HCT116 (cell line): ENCODE measurements around the gene PLD5. TPM values are rescaled to one million over a fixed set of nuclear protein-coding genes. Genes with fewer than 3 reads are reported as not detected.

Source experiments
- ATAC-seq: fragments of 200-7000 bp; cut with Tn5 transposase; 2 replicates; pipeline ENCODE4 v1.9.1; 2020; ENCODE audit warnings: mild to moderate bottlenecking, moderate library complexity
- BruUV-seq: library from RNA; stranded (reverse); fragments of 400-500 nt; replicated peaks from 2 replicates; lab custom pipeline; 2021; lab: Mats Ljungman, UMichigan
- CTCF ChIA-PET: fragments of 300-600 bp; sonication (Branson Sonifier 250); formaldehyde crosslinking; loops from one replicate; lab custom pipeline; 2021; ENCODE audit warnings: antibody characterized with exemption; lab: Charles Lee
- POLR2A ChIA-PET: fragments of 300-600, 350-600 bp; sonication (Branson Sonifier 250); formaldehyde crosslinking; loops from one replicate; lab custom pipeline; 2021; ENCODE audit warnings: antibody characterized with exemption; lab: Charles Lee
- RAD21 ChIA-PET, 2 experiments: fragments of 300-600 bp; sonication (Branson Sonifier 250); formaldehyde crosslinking; loops; one replicate each; lab custom pipeline; 2023; ENCODE audit warnings: low total read pairs in 2 of 2; ENCODE audit not compliant: uncharacterized antibody in 2 of 2, unreplicated experiment in 2 of 2, low non-redundant PET in 1 of 2; lab: Charles Lee
- DNase-seq: peaks from one replicate; pipeline ENCODE4 v3.0.0-alpha.2; 2010; ENCODE audit warnings: low read depth, low spot score
- H2AFZ ChIP-seq: fragments of 200-600 bp; shearing (Covaris generic), sonication (generic); 2 replicates; pipeline ENCODE4 v1.6.1; 2017; ENCODE audit warnings: low read depth, mixed run types, mixed read lengths, antibody characterized with exemption, low read length; ENCODE audit not compliant: poor library complexity, severe bottlenecking
- H3K27ac ChIP-seq: 2 replicates; pipeline ENCODE4 v1.5.1; 2012; ENCODE audit warnings: low read depth, low read length
- H3K27me3 ChIP-seq: fragments of 200-600 bp; sonication (generic); 2 replicates; pipeline ENCODE4 v1.6.1; 2016; ENCODE audit warnings: mixed run types, low read length, mixed read lengths; ENCODE audit not compliant: insufficient read depth
- H3K36me3 ChIP-seq, 2 experiments: fragments of 200-500 bp in 1 of 2; fragments of 200-600 bp in 1 of 2; sonication (Bioruptor generic) in 1 of 2; sonication (generic) in 1 of 2; 2 replicates each; pipeline versions ENCODE4 v1.5.1 to v1.6.1; 2014 to 2016; ENCODE audit warnings: low read length in 2 of 2, inconsistent platforms in 1 of 2, mixed read lengths in 1 of 2, mixed run types in 1 of 2; ENCODE audit not compliant: insufficient read depth in 2 of 2, control insufficient read depth in 1 of 2
- H3K4me1 ChIP-seq, 2 experiments: fragments of 200-600 bp in 1 of 2; sonication (generic) in 1 of 2; 2 replicates each; pipeline versions ENCODE4 v1.5.1 to v1.6.1; 2012 to 2017; ENCODE audit warnings: low read length in 2 of 2, inconsistent platforms in 1 of 2, mild to moderate bottlenecking in 1 of 2, mixed read lengths in 1 of 2, mixed run types in 1 of 2, moderate library complexity in 1 of 2; ENCODE audit not compliant: insufficient read depth in 2 of 2, control insufficient read depth in 1 of 2
- H3K4me2 ChIP-seq: fragments of 200-600 bp; sonication (generic); 2 replicates; pipeline ENCODE4 v1.6.1; 2017; ENCODE audit warnings: mixed run types, low read length, mixed read lengths
- H3K4me3 ChIP-seq, 2 experiments: fragments of 200-600 bp in 1 of 2; sonication (generic) in 1 of 2; replicated peaks in 1 of 2; 2 replicates each; pipeline ENCODE4 v1.5.1; 2011 to 2016; ENCODE audit warnings: low read length in 2 of 2, control low read depth in 1 of 2, low read depth in 1 of 2, mild to moderate bottlenecking in 1 of 2, mixed read lengths in 1 of 2, mixed run types in 1 of 2
- H3K79me2 ChIP-seq: fragments of 200-600 bp; sonication (generic); 2 replicates; pipeline ENCODE4 v1.6.1; 2017; ENCODE audit warnings: mild to moderate bottlenecking, mixed run types, low read length, moderate library complexity, mixed read lengths; ENCODE audit not compliant: insufficient read depth
- H3K9ac ChIP-seq: fragments of 200-600 bp; sonication (generic); 2 replicates; pipeline ENCODE4 v1.6.1; 2016; ENCODE audit warnings: low read length, mixed read lengths
- H3K9me2 ChIP-seq: fragments of 200-600 bp; sonication (generic), shearing (Covaris generic); 2 replicates; pipeline ENCODE4 v1.6.1; 2017; ENCODE audit warnings: mixed run types, mild to moderate bottlenecking, moderate library complexity; ENCODE audit not compliant: insufficient read depth
- H3K9me3 ChIP-seq, 2 experiments: fragments of 200-500 bp in 1 of 2; fragments of 200-600 bp in 1 of 2; sonication (Bioruptor generic) in 1 of 2; sonication (generic) in 1 of 2; 2 replicates each; pipeline ENCODE4 v1.6.1; 2014 to 2017; ENCODE audit warnings: low read length in 2 of 2, mixed read lengths in 2 of 2, inconsistent platforms in 1 of 2, low read depth in 1 of 2, mild to moderate bottlenecking in 1 of 2, mixed run types in 1 of 2, moderate library complexity in 1 of 2; ENCODE audit not compliant: control insufficient read depth in 1 of 2, insufficient read depth in 1 of 2
- H4K20me1 ChIP-seq: fragments of 200-600 bp; sonication (generic), shearing (Covaris generic); 2 replicates; pipeline ENCODE4 v1.6.1; 2017; ENCODE audit warnings: mixed run types, mild to moderate bottlenecking, moderate library complexity; ENCODE audit not compliant: insufficient read depth
- ATF3 ChIP-seq: IDR thresholded peaks from 2 replicates; pipeline ENCODE4 v1.6.1; 2012
- EZH2phosphoT487 ChIP-seq: fragments of 200-600 bp; IDR thresholded peaks from 2 replicates; pipeline ENCODE4 v1.6.1; 2018; ENCODE audit warnings: antibody characterized with exemption, borderline replicate concordance
- MAX ChIP-seq: IDR thresholded peaks from 2 replicates; pipeline ENCODE4 v1.6.1; 2012
- RAD21 ChIP-seq: IDR thresholded peaks from 2 replicates; pipeline ENCODE4 v1.6.1; 2012; ENCODE audit warnings: low read depth, mild to moderate bottlenecking
- SIN3A ChIP-seq: IDR thresholded peaks from 2 replicates; pipeline ENCODE4 v1.6.1; 2012; ENCODE audit warnings: low read depth
- intact Hi-C: fragments of 100-400 bp; cut with micrococcal nuclease; formaldehyde crosslinking; loops from 2 replicates; pipeline ENCODE4 v1.10.0; 2022
- total RNA-seq: library from RNA; stranded (reverse); gene quantifications from one replicate; pipeline ENCODE4 v1.2.1, GENCODE V29; 2021; ENCODE audit not compliant: unreplicated experiment

Gene PLD5
- total RNA-seq, 1 experiment from 2014 or later: not detected

DNA sequence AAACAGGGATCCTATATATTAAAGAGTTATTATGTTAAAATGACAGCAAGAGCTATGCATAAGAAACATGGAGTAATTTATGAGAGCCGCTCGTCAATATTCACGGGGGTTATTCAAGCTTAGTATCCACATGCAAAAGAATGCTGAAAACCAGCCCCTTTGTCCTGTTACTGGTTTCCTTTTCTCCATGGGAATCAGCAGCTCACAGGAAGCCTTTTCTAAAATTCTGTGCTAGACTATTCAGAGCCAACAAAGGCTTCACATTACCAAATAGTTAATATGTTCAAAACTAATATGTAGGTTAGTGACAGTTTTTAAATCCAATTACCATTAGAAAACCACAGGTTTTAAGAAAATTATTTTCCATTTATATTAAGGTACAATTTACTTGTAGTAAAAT lies 300.0 kb downstream of the PLD5 start (continued):
- TF ChIP-seq ATF3 (no peak), MAX (no peak), EZH2phosphoT487 (no peak)

GRCh38 chr1:242219905-242220304 lies 304.6 kb downstream of the PLD5 start:
- Histone ChIP-seq H3K9me2 (no peaks in the 10 kb centered on the region), H3K36me3 (no peaks in the 10 kb centered on the region), H3K27me3 (peaks cover 20% of the 10 kb centered on the region), H3K4me2 (no peak overlapping the region), H4K20me1 (no peaks in the 10 kb centered on the region; the same call in 1 of the 2 replicates), H3K4me3 (no peak overlapping the region), H2AFZ (no peak overlapping the region), H3K9ac (no peak overlapping the region), H3K4me1 (no peaks in the 10 kb centered on the region), H3K79me2 (no peaks in the 10 kb centered on the region), H3K27ac (no peak overlapping the region), H3K9me3 (no peaks in the 10 kb centered on the region)
- ChIA-PET POLR2A (no interaction called here), CTCF (no interaction called here), RAD21 (no interaction called here)
- ATAC-seq: no peak
- no TSS peak for BruUV-seq
- intact Hi-C loops: no loop called here
- DNase-seq: no peak
- no peak for TF ChIP-seq RAD21
- no peak for TF ChIP-seq MAX
- no peak for TF ChIP-seq EZH2phosphoT487

- no peaks in the 10 kb centered on the region for H3K36me3 ChIP-seq
- DNase-seq (no peak), ATAC-seq (no peak)
- H3K4me1 ChIP-seq: no peaks in the 10 kb centered on the region
- H3K27ac ChIP-seq: no peak overlapping the region
- no peak overlapping the region for H3K9ac ChIP-seq
- no peaks in the 10 kb centered on the region; the same call in 1 of the 2 replicates for H4K20me1 ChIP-seq
- BruUV-seq: no TSS peak
- RAD21 ChIA-PET: no interaction called here
- CTCF ChIA-PET: no interaction called here
- H3K9me3 ChIP-seq: no peaks in the 10 kb centered on the region
- POLR2A ChIA-PET: no interaction called here
- no peaks in the 10 kb centered on the region for H3K9me2 ChIP-seq
- TF ChIP-seq RAD21 (no peak), SIN3A (no peak)
- peaks cover 20% of the 10 kb centered on the region for H3K27me3 ChIP-seq
- no peak overlapping the region for H3K4me3 ChIP-seq
- no peaks in the 10 kb centered on the region for H3K79me2 ChIP-seq
- no peak overlapping the region for H3K4me2 ChIP-seq
- no peak overlapping the region for H2AFZ ChIP-seq
- intact Hi-C loops: no loop called here
Measured at GRCh38 chr1:242219298-242219901, 305.1 kb downstream of the PLD5 start.
